HG02885 (cell line): Measurements from ENCODE around the gene HMG20A.

ENCODE experiments used
- ATAC-seq: cut with Tn5 transposase; IDR thresholded peaks from one replicate; pipeline ENCODE4 v1.9.1; 2021; ENCODE audit warnings: mild to moderate bottlenecking; ENCODE audit not compliant: unreplicated experiment, poor library complexity

Gene HMG20A

GRCh38 chr15:77495838-77496596, 75.3 kb downstream of the HMG20A start:
- ATAC-seq = no peak

- ATAC-seq = no peak
These were observed 76.0 kb downstream of the HMG20A start for GRCh38 chr15:77496715-77497109.

- no peak for ATAC-seq
These were observed 76.5 kb downstream of the HMG20A start for GRCh38 chr15:77497110-77497737.

GRCh38 chr15:77497942-77498361, 77.3 kb downstream of the HMG20A start:
- no peak for ATAC-seq

GRCh38 chr15:77499087-77499760, 78.5 kb downstream of the HMG20A start:
- ATAC-seq = no peak

GRCh38 chr15:77500989-77501388, 80.3 kb downstream of the HMG20A start:
- ATAC-seq = no peak

- ATAC-seq = no peak
These were observed 81.8 kb downstream of the HMG20A start for GRCh38 chr15:77502379-77503095.

GRCh38 chr15:77503240-77503639, 82.6 kb downstream of the HMG20A start:
- ATAC-seq = no peak

GRCh38 chr15:77503764-77504163, 83.1 kb downstream of the HMG20A start:
- ATAC-seq = no peak

GRCh38 chr15:77504306-77504705, 83.6 kb downstream of the HMG20A start:
- no peak for ATAC-seq

- ATAC-seq = no peak
These were observed 84.2 kb downstream of the HMG20A start for GRCh38 chr15:77504871-77505270.

GRCh38 chr15:77505556-77505955, 84.9 kb downstream of the HMG20A start:
- ATAC-seq = no peak

GRCh38 chr15:77506311-77507142, 85.8 kb downstream of the HMG20A start:
- no peak for ATAC-seq

GRCh38 chr15:77507143-77507897, 86.6 kb downstream of the HMG20A start:
- no peak for ATAC-seq

GRCh38 chr15:77507911-77508310, 87.2 kb downstream of the HMG20A start:
- ATAC-seq = no peak

- no peak for ATAC-seq
These were observed 88.0 kb downstream of the HMG20A start for GRCh38 chr15:77508541-77509243.

GRCh38 chr15:77510066-77511057, 89.7 kb downstream of the HMG20A start:
- no peak for ATAC-seq
